ENCODE results near the gene OPTN. TPM values are rescaled to one million over a fixed set of nuclear protein-coding genes. Genes with fewer than 3 reads are reported as not detected.

Gene OPTN
- total and polyA plus RNA-seq, 10 of the 15 experiments (the other 5 are each of a cell fraction or from before 2014, with no cell fraction given) = 15.2 to 42.4 (median 25.5) TPM

GRCh38 chr10:13090289-13090688 is 9.7 kb upstream of the OPTN start (continued):
- TF ChIP-seq WRNIP1 (IDR thresholded peaks at IDR 0.05; ENCODE audit: borderline replicate concordance, low read depth, low read length) (no peak), MEF2B (IDR thresholded peaks at IDR 0.05; ENCODE audit: partially characterized antibody, poor library complexity, severe bottlenecking) (no peak), EED (IDR thresholded peaks at IDR 0.05; ENCODE audit: low read depth) (no peak), RAD21 (IDR thresholded peaks at IDR 0.05; ENCODE audit: insufficient read depth, low read depth, low read length) (no peak), RUNX3 (IDR thresholded peaks at IDR 0.05; ENCODE audit: low read length) (no peak), FOXM1 (IDR thresholded peaks at IDR 0.05; ENCODE audit: low read depth, low read length) (no peak)

- TF ChIP-seq CHD1 (IDR thresholded peaks at IDR 0.05; ENCODE audit: low read depth, low read length) (no peak), BMI1 (IDR thresholded peaks at IDR 0.05; ENCODE audit: borderline replicate concordance) (no peak), HDAC2 (IDR thresholded peaks at IDR 0.05) (no peak), PRDM15 (CRISPR knock-in tag; IDR thresholded peaks at IDR 0.05) (no peak), SUZ12 (IDR thresholded peaks at IDR 0.05; ENCODE audit: unreplicated experiment) (no peak), SMC3 (IDR thresholded peaks at IDR 0.05; ENCODE audit: borderline replicate concordance, low read length) (no peak), ZBTB4 (CRISPR knock-in tag; IDR thresholded peaks at IDR 0.05) (no peak), IRF5 (IDR thresholded peaks at IDR 0.05; ENCODE audit: borderline replicate concordance) (no peak)
- no TSS peak for BruUV-seq (replicated peaks)
- intact Hi-C loops (cut with micrococcal nuclease; ENCODE audit: unreplicated experiment) (no loop called here), in situ Hi-C loops (cut with MboI) (no loop called here)
- no peak overlapping the region for H3K4me3 ChIP-seq
- H3K27ac ChIP-seq (ENCODE audit: control insufficient read depth, insufficient read depth) = no peak overlapping the region
- 45% methylated on average over 3 of the region's 3 CpGs for WGBS (ENCODE audit: insufficient coverage, insufficient replicate concordance, low lambda C conversion rate, missing lambda C conversion rate)
- no peak overlapping the region for H2AFZ ChIP-seq (ENCODE audit: control insufficient read depth, low read depth, low read length)
- H3K36me3 ChIP-seq (ENCODE audit: control insufficient read depth in 2 of 2, insufficient read depth in 2 of 2, low read length in 1 of 2) = no peaks in the 10 kb centered on the region
- ChIA-PET CTCF (interaction anchor here (1.9 kb wide), 1 partner anchor 9 kb away, joined by 6 read pairs; no protein-coding TSS in a partner anchor), SMC1A (ENCODE audit: uncharacterized antibody, unreplicated experiment) (no interaction called here), POLR2A (no interaction called here), RAD21 (ENCODE audit: unreplicated experiment) (no interaction called here)
- no peaks in the 10 kb centered on the region for H3K4me1 ChIP-seq (ENCODE audit: control insufficient read depth, insufficient read depth, low read length)
- no peaks in the 10 kb centered on the region for H3K9me3 ChIP-seq (replicated peaks; ENCODE audit: control insufficient read depth, insufficient read depth, low read length)
- H3K79me2 ChIP-seq (ENCODE audit: control insufficient read depth, insufficient read depth, low read length) = no peaks in the 10 kb centered on the region
- H3K9ac ChIP-seq (ENCODE audit: control insufficient read depth, insufficient read depth, low read length) = no peak overlapping the region
- H4K20me1 ChIP-seq (ENCODE audit: control insufficient read depth, insufficient read depth) = no peaks in the 10 kb centered on the region
- ATAC-seq (no peak), DNase-seq (ENCODE audit: low read depth, low spot score) (no peak), FAIRE-seq (no peak)
- H3K27me3 ChIP-seq (replicated peaks in 1 of 2; ENCODE audit: control insufficient read depth in 2 of 2, insufficient read depth in 2 of 2, low read length in 1 of 2) = no peaks in the 10 kb centered on the region
- H3K4me2 ChIP-seq (ENCODE audit: control insufficient read depth, insufficient read depth) = no peak overlapping the region
Measured at GRCh38 chr10:13091801-13092200, 8.2 kb upstream of the OPTN start.
